ENCODE results near the gene ROBO1. TPM values are rescaled to one million over a fixed set of nuclear protein-coding genes. Genes with fewer than 3 reads are reported as not detected.
"Not testable (repeated sequence)": the region's sequence is repeated elsewhere in the genome, so short reads cannot be mapped to it uniquely, and the experiment has no call there.

Gene ROBO1
- total RNA-seq, 4 donors from 2014 or later: 12.3 to 112 (median 27.1) TPM

DNA sequence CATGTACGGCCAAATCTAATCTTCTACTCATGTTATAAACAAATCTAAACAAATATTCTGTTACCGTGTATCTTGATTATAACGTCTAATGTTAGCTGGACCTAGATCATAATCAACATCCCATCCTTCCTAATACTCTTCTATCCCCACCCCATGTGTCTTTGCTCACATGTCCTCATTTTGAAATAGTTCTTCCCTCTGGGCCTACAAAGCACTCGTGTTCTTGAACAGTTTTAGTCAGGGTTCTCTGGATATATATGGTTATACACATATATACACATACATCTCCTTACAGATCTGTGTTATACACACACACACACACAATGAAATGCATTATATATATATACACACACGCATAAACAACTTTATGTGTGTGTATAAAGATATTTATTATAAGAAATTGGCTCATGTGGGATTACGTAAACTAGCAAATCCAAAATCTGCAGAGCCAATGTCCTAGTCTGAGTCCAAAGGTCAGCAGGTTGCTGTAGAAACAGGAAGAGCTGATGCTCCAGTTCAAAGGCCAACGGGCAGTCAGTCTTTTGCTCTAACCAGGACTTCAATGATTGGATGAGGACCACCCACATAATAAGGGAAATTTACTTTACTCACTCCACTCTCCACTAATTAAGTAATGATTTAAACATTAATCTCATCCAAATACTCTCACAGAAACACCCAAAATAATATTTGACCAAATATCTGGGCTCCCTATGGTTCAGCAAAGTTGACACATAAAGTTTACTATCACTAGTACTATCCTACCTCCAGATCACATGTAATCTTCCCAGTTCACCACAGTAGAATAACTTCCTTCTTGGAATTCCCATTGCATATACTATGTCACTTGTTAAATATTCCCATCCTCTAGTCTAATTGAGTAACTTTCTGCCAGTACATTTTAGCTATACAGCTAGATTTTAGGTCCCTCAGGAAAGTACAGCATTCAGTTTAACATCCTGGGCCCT lies 450.0 kb downstream of the ROBO1 start:
- H3K4me1 ChIP-seq: no peaks in the 10 kb centered on the region
- H3K36me3 ChIP-seq: no peaks in the 10 kb centered on the region
- DNase-seq: no peak
- H3K9me3 ChIP-seq: no peaks in the 10 kb centered on the region
- no peak overlapping the region for H3K4me3 ChIP-seq
- no peaks in the 10 kb centered on the region for H3K27me3 ChIP-seq
- intact Hi-C loops (cut with DNase I; ENCODE audit: low total_unique reads): no loop called here
- H3K27ac ChIP-seq: no peak overlapping the region
- no peak for TF ChIP-seq POLR2A (IDR thresholded peaks at IDR 0.05)
- TF ChIP-seq, protein P1, sequence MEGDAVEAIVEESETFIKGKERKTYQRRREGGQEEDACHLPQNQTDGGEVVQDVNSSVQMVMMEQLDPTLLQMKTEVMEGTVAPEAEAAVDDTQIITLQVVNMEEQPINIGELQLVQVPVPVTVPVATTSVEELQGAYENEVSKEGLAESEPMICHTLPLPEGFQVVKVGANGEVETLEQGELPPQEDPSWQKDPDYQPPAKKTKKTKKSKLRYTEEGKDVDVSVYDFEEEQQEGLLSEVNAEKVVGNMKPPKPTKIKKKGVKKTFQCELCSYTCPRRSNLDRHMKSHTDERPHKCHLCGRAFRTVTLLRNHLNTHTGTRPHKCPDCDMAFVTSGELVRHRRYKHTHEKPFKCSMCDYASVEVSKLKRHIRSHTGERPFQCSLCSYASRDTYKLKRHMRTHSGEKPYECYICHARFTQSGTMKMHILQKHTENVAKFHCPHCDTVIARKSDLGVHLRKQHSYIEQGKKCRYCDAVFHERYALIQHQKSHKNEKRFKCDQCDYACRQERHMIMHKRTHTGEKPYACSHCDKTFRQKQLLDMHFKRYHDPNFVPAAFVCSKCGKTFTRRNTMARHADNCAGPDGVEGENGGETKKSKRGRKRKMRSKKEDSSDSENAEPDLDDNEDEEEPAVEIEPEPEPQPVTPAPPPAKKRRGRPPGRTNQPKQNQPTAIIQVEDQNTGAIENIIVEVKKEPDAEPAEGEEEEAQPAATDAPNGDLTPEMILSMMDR (IDR thresholded peaks at IDR 0.05): no peak

DNA sequence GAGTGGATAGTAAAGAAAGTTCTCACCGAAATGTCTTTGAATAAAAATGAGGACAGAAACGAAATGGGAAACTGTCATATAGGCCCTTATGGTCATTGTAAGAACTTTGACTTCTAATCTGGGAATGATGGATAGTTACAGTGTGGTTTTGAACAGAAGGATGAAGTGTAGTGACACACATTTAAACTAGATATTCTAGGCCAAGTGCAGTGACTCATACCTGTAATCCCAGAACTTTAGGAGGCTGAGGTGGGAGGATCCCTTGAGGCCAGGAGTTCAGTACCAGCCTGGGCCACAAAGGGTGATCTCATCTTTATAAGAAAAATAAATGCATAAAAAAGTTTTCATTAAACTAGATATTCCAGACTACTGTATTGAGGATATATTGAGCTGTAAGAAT lies 452.8 kb downstream of the ROBO1 start:
- TF ChIP-seq POLR2A (IDR thresholded peaks at IDR 0.05): no peak
- TF ChIP-seq, protein P1 (IDR thresholded peaks at IDR 0.05): no peak
- Histone ChIP-seq H3K27me3 (no peaks in the 10 kb centered on the region), H3K4me1 (no peaks in the 10 kb centered on the region), H3K27ac (no peak overlapping the region), H3K4me3 (no peak overlapping the region), H3K9me3 (no peaks in the 10 kb centered on the region), H3K36me3 (no peaks in the 10 kb centered on the region)
- DNase-seq: no peak
- intact Hi-C loops (cut with DNase I; ENCODE audit: low total_unique reads): no loop called here

DNA sequence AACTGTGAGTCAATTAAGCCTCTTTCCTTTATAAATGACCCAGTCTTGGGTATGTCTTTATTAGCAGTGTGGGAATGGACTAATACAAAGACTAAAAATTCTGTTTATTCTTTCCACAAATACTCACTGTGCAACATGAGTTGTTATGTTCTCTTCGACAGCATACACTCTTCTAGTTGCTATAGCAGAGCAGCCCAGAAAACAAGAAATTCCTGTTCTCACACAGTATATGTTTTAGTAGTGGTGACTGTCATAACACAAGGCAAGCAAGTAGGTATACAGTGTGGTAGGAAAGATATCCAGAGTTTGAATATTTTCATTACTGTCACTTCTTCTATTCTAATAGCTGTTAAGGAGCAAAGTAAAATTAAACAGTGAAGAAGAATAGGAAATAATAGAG lies 453.3 kb downstream of the ROBO1 start:
- no peak overlapping the region for H3K4me3 ChIP-seq
- H3K4me1 ChIP-seq: no peaks in the 10 kb centered on the region
- intact Hi-C loops (cut with DNase I; ENCODE audit: low total_unique reads): no loop called here
- no peaks in the 10 kb centered on the region for H3K9me3 ChIP-seq
- H3K36me3 ChIP-seq: no peaks in the 10 kb centered on the region
- no peak for DNase-seq
- no peaks in the 10 kb centered on the region for H3K27me3 ChIP-seq
- TF ChIP-seq, protein P1 (IDR thresholded peaks at IDR 0.05): no peak
- TF ChIP-seq POLR2A (IDR thresholded peaks at IDR 0.05): no peak
- H3K27ac ChIP-seq: no peak overlapping the region

DNA sequence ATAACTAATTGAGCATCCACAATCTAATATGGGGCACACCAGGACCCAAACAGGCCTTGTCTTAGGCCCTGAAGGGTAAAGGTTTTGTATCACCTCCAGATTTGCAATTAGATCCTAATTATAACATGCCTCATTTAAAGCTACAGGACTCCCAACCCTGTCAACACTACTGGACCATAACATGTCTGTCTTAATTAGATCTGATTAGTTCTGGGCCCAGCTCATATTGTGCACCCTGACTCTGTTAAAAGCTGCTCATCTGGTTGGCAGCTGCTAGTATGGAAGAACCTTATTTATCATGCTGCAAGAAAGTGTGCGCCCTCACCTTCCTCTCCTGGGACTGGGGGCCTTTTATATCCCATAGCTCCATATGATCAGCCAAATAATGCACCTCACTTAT lies 457.8 kb downstream of the ROBO1 start:
- TF ChIP-seq, protein P1 (IDR thresholded peaks at IDR 0.05): no peak
- TF ChIP-seq POLR2A (IDR thresholded peaks at IDR 0.05): no peak
- intact Hi-C loops (cut with DNase I; ENCODE audit: low total_unique reads): no loop called here

DNA sequence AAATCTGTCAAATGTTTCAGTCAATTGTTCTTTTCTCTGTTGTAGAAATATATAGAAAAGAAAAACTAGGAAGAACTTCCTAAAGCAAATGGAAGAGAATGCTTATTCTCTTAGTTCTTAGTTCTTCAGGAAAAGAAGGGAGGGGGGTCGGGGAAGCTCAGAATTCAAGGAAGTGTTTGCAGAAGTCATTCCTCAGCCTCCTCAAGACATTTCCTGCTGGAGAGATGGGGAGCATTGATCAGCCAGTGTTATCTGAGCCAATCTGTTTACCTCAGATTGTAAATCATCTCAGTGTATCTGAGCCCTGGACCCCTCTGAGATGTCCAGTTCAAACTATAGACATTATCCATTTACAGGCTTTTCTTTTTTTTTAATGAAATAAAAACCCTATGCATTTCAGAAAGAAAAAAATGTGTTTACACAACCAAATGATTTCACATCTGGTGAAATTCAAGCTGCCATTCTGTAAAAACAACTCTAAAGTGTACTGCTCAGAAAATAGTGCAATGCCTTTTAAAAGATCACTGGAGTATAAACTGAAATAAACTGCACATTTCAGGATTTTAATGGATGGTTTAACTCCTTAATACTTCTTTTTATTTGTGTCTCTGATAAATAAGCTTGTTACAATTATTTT lies 460.7 kb downstream of the ROBO1 start:
- intact Hi-C loops (cut with DNase I; ENCODE audit: low total_unique reads): no loop called here
- H3K27me3 ChIP-seq: no peaks in the 10 kb centered on the region

More for the DNA sequence above, 457.8 kb downstream of the ROBO1 start:
- Histone ChIP-seq H3K9me3 (no peaks in the 10 kb centered on the region), H3K36me3 (no peaks in the 10 kb centered on the region), H3K4me1 (no peaks in the 10 kb centered on the region), H3K27ac (no peak overlapping the region), H3K4me3 (no peak overlapping the region), H3K27me3 (no peaks in the 10 kb centered on the region)
- DNase-seq: no peak

DNA sequence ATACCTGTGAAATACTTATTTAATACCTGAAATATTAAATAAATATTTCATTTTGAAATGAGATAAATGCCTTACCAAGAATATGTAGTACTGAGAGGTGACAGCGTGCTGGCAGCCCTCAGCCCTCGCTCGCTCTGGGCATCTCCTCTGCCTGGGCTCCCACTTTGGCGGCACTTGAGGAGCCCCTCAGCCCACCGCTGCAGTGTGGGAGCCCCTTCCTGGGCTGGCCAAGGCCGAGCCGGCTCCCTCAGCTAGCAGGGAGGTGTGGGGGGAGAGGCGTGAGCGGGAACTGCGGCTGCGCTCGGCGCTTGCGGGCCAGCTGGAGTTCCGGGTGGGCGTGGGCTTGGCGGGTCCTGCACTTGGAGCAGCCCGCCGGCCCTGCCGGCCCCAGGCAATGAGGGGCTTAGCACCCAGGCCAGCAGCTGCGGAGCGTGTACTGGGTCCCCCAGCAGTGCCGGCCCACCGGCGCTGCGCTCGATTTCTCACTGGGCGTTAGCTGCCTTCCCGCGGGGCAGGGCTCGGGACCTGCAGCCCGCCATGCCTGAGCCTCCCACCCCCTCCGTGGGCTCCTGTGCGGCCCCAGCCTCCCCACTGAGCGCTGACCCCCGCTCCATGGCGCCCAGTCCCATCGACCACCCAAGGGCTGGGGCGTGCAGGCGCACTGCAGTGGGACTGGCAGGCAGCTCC lies 467.7 kb downstream of the ROBO1 start:
- H3K9me3 ChIP-seq; H3K4me1 ChIP-seq; H3K4me3 ChIP-seq; H3K27ac ChIP-seq; intact Hi-C loops (cut with DNase I; ENCODE audit: low total_unique reads); H3K36me3 ChIP-seq; H3K27me3 ChIP-seq; DNase-seq: not testable (repeated sequence)

More for the DNA sequence above, 460.7 kb downstream of the ROBO1 start:
- Histone ChIP-seq H3K4me3 (no peak overlapping the region), H3K36me3 (no peaks in the 10 kb centered on the region), H3K9me3 (no peaks in the 10 kb centered on the region), H3K27ac (no peak overlapping the region), H3K4me1 (no peaks in the 10 kb centered on the region)
- DNase-seq: no peak
- TF ChIP-seq, protein P1 (IDR thresholded peaks at IDR 0.05): no peak
- TF ChIP-seq POLR2A (IDR thresholded peaks at IDR 0.05): no peak
